KOPT-K1 (cell line): ENCODE measurements around the gene PALM3.

Source experiments
- H3K27ac ChIP-seq: fragments of 200-600 bp; sonication (generic); 2 replicates; pipeline ENCODE4 v1.5.1; 2016; ENCODE audit warnings: antibody characterized with exemption, mild to moderate bottlenecking, low read depth, low read length; ENCODE audit not compliant: poor library complexity, severe bottlenecking
- H3K36me3 ChIP-seq: fragments of 200-600 bp; sonication (generic); 2 replicates; pipeline ENCODE4 v1.5.1; 2017; ENCODE audit warnings: antibody characterized with exemption, mild to moderate bottlenecking, low read length, moderate library complexity; ENCODE audit not compliant: insufficient read depth
- H3K9me3 ChIP-seq: fragments of 200-600 bp; sonication (generic); 2 replicates; pipeline ENCODE4 v1.5.1; 2017; ENCODE audit warnings: antibody characterized with exemption, low read length, mild to moderate bottlenecking; ENCODE audit not compliant: insufficient read depth, poor library complexity, severe bottlenecking

The PALM3 gene

DNA sequence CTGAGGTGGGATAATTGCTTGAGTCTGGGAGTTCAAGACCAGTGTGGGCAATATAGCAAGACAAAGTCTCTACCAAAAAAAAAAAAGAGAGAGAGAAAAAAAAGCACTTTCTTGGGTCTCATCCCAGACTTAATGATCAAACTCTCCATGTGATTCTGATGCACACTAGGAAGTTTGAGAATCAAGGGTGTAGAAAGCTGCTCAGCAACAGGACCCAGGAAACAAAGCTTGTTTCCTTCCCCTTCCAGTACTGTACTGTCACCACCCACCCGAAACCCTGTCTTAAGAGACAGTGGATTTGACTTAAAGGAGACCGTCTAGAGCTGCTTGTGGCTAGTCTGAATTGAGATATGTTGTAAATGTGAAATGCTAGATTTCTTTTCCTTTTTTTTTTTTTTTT, 16.5 kb upstream of the PALM3 start:
- Histone ChIP-seq H3K36me3 (no peaks in the 10 kb centered on the region), H3K27ac (no peak overlapping the region), H3K9me3 (no peaks in the 10 kb centered on the region)

DNA sequence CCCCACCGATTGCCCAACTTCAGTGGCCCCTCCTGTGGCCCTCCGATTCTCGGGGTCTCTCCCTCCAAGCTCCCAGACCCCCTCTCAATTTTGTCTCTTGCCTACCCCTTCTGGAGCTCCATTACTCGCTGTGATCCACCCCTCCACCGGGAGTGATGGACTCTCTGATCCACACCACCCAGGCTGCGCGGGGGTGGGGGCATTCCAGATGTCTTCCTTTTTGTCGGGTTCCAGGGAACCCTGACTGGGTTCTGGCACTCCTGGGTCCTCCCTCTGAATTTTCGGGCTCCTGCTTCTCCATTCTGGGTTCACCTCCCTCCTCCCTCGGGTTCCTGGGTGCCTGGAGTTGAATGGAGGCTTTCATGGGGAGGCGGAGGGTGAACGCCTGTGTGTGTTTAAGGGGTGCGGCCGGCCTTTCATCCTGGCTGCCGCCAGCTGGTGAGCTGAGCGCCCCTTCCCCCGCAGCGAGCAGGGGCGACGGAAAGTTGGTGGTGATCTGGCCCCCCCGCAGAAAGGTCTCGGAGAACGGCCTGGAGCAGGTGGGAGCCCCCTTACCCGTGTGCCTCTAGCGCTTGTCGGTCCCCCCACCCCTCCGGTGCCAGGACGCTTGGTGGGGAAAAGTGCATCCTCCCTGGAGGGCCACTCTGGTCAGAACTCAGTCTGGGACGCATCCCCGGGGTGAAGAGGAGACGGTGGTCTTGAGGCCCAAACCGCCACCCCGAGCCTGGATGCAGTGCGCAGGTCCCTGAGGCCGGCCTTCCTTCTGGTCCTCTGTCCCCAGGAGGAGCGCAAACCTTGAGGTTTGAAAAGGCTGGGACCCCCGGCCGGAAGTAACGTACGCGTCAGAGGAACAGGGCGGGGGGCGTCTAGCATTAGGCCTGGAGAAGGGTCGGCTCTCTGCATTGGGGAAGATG, 12.3 kb upstream of the PALM3 start:
- H3K27ac ChIP-seq = peak overlapping the region; percentile 20
- H3K36me3 ChIP-seq = no peaks in the 10 kb centered on the region
- H3K9me3 ChIP-seq = no peaks in the 10 kb centered on the region

DNA sequence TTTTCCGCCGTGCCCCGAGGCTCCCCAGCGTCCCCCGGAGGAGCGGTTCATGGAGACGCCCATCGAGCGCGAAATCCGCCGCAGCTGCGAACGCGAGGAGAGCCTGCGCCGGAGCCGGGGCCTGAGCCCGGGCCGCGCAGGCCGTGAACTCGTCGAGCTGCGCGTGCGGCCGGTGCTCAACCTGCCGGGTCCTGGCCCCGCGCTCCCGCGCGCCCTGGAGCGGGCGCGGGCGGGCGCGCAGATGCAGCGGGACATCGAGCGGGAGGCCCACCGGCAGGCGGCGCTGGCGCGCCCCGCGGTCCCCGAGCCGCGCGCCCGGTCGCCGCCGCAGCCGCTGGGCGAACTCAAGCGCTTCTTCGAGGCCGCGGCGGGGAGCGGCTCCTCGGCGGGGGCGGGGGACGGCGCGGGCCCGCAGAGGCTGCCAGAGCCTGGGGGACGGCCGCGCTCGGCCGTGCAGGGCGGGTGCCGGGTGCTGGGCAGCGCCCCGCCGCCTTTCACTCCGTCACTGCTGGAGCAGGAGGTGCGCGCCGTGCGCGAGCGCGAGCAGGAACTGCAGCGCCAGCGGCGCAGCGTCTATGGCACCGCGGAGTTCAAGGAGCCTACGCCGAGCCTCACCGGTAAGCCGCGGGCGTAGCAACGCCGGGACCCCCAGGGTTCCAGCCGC, 11.5 kb upstream of the PALM3 start:
- peak overlapping the region; percentile 20 for H3K27ac ChIP-seq

DNA sequence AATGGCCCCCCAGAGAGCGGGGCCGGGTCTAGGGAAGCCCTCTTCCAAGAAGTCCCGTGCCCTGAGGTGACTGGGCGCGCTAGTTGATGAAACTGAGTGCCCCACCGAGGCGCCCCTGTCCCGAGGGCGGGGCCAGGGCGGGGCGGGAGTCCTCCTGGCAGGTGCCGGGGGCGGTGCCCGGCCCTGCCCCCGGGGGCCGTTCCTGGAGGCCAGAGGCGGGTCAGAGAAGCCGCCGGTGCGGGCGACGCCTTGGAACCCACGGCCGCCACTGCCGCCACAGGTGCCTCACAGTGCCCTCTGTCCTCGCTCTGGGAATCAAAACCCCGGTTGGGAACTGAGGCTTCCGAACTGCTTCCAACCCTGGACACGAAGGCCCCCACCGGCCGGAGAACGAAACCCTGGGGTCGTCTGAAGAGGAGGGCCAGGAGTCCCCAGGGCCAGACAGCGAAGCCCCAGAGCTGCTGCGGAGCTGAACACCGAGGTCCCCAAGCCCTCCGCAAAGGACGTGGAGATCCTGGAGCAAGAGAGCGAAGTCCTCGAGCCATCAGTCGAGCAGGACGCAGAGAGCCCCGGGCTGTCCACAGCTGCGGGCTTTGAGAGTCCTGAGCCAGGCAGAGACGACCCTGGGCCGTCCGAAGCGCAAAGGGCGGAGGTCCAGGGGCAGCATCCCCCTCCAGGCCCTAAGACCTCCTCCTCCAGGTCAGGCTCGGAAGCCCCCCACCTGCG, 10.8 kb upstream of the PALM3 start, which contains the start of gene MISP3:
TSS of gene MISP3 (plus strand) at position 252 of the 726 bp plus-strand sequence. CDS start 524 bp downstream, outside the sequence.
- Histone ChIP-seq H3K9me3 (no peaks in the 10 kb centered on the region), H3K27ac (peak within 1 kb of the TSS; percentile 20)

More for the DNA sequence above, 11.5 kb upstream of the PALM3 start:
- no peaks in the 10 kb centered on the region for H3K9me3 ChIP-seq
- no peaks in the 10 kb centered on the region for H3K36me3 ChIP-seq

DNA sequence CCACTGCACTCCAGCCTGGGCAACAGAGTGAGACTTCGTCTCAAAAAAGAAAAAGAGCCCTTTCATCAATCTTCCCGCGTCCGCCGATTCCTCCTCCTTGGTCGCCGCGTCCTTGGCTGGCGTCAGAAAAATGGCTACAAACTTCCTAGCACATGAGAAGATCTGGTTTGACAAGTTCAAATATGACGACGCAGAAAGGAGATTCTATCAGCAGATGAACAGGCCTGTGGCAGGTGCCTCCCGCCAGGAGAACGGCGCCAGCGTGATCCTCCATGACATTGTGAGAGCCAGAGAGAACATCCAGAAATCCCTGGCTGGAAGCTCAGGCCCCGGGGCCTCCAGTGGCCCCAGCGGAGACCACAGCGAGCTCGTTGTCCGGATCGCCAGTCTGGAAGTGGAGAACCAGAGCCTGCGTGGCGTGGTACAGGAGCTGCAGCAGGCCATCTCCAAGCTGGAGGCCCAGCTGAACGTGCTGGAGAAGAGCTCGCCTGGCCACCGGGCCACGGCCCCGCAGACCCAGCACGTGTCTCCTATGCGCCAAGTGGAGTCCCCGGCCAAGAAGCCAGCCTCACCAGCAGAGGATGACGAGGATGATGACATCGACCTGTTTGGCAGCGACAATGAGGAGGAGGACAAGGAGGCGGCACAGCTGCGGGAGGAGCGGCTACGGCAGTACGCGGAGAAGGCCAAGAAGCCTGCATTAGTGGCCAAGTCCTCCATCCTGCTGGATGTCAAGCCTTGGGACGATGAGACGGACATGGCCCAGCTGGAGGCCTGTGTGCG, 8.6 kb upstream of the PALM3 start:
- H3K9me3 ChIP-seq = no peaks in the 10 kb centered on the region
- no peaks in the 10 kb centered on the region for H3K36me3 ChIP-seq
- no peak overlapping the region for H3K27ac ChIP-seq

More for the DNA sequence above, 10.8 kb upstream of the PALM3 start, which contains the start of gene MISP3:
- H3K36me3 ChIP-seq = no peaks in the 10 kb centered on the region

DNA sequence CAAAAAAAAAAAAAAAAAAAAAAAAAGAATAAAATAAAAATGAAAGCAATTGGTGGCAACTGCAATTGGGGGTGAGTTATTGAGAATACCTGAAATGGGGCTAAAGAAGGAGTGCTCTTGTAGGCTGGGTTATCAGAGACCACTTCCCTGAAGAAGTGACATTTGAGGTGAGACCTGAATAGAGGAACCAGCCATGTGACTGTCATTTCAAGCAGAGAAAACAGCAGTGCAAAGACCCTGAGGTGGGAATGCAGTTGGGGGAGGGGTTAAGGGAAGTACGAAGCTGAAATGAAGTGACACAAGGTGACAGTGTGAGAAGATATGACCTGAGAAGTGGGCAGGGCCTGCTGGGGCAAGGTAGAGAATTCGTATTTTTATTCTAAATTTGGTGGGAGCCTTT, 4.3 kb upstream of the PALM3 start:
- H3K36me3 ChIP-seq = no peaks in the 10 kb centered on the region
- H3K27ac ChIP-seq = no peak overlapping the region
- no peaks in the 10 kb centered on the region for H3K9me3 ChIP-seq

DNA sequence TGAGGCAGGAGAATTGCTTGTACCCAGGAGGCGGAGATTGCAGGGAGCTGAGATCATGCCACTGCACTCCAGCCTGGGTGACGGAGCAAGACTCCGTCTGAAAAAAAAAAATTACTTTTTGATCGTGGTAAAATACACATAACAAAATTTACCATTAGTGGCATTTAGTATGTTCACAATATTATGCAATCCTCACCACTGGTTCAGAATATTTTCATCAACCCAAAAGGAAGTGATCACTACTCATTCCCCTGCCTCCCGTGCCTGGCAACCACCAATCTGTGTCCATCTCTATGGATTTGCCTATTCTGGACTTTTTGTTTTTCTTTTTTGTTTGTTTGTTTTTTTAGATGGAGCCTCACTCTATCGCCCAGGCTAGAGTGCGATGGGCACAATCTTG, 1.2 kb upstream of the PALM3 start:
- Histone ChIP-seq H3K36me3 (no peaks in the 10 kb centered on the region), H3K27ac (no peak overlapping the region), H3K9me3 (no peaks in the 10 kb centered on the region)

DNA sequence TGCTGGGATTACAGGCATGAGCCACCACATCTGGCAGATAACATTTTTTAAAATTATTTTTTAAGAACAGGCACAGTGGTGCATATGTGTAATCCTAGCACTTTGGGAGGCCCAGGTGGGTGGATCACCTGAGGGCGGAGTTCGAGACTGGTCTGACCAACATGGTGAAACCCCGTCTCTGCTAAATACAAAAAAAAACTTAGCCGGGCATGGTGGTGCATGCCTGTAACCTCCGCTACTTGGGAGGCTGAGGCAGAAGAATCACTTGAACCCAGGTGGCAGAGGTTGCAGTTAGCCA, 631 bp upstream of the PALM3 start:
- Histone ChIP-seq H3K27ac (no peak overlapping the region), H3K9me3 (no peaks in the 10 kb centered on the region), H3K36me3 (no peaks in the 10 kb centered on the region)

DNA sequence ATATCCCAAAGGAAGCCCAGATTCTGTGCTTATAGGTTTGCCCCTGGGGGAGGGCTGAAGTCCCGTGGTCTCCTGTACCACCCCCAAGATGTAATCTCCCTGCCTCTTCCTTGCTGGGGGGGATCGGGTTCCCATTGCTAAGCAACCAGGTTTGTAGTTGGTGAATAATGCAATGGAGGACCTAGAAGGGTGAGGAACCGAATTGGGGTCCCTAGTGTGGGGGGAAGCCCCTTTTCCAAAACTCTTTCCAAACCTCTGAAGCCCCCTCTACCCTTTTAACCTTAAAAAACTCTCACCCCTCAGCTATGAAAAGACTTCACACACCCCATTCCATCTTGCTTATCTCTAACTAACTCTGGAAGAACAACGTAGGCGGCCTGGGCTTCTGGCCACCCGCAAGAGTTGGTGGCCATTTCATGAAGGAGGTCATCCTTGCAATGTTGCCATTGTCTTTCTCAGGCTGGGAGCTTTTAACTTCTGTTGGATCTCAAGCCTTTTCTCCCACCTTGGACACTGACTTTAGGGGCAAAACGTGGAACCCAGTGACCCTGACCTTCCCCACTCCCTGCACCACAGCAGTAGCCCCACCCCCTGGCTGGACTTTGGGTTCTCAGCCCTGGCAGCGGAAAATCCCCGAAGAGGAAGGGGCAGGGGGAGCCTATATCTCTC, 661 bp downstream of the PALM3 start:
- Histone ChIP-seq H3K36me3 (no peaks in the 10 kb centered on the region), H3K9me3 (no peaks in the 10 kb centered on the region), H3K27ac (no peak overlapping the region)

DNA sequence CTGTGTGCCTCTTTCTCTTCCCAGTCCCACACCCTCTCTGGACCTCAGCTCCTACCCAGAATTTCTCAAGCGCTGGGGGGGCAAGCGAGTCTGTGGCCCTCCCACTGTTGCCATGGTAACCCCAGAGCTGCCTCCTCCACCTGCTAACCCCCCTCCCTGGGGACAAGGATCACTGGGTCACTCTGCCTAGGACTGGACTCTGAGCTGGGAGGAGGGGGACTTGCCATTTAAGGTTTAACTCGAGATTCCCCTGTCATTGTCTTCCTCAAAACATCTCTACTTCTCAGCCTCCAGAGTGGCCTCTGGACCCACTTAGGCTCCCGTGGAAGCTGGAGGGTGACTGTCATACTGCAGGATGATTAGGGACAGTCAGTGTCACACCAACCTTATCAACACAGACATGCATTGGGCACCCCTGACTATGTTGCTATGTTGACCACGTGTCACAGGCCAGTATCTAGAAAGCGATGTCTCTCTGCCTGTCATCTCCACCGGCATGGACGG, 2.2 kb downstream of the PALM3 start:
- Histone ChIP-seq H3K36me3 (no peaks in the 10 kb centered on the region), H3K9me3 (no peaks in the 10 kb centered on the region), H3K27ac (no peak overlapping the region)

DNA sequence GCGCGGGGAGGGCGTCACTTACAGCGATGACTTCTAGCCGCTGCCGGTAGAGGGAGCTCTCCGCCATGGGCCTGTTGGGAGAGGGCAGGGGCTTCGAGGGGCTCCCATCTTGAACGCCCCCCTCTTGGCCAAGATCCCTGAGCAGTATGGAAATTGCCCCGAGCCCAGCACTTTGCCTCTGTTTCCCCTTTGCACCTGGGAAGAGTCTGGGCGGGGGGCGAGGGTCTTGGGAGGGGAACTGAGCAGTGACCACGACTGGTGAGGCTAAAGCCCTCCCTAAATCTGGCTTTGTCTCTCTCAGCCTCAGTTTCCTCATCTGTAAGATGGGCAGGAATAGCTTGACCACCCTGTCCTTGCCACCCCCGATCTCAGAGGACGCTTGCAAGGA, 2.8 kb downstream of the PALM3 start:
- no peaks in the 10 kb centered on the region for H3K9me3 ChIP-seq
- no peak overlapping the region for H3K27ac ChIP-seq
- H3K36me3 ChIP-seq = no peaks in the 10 kb centered on the region

DNA sequence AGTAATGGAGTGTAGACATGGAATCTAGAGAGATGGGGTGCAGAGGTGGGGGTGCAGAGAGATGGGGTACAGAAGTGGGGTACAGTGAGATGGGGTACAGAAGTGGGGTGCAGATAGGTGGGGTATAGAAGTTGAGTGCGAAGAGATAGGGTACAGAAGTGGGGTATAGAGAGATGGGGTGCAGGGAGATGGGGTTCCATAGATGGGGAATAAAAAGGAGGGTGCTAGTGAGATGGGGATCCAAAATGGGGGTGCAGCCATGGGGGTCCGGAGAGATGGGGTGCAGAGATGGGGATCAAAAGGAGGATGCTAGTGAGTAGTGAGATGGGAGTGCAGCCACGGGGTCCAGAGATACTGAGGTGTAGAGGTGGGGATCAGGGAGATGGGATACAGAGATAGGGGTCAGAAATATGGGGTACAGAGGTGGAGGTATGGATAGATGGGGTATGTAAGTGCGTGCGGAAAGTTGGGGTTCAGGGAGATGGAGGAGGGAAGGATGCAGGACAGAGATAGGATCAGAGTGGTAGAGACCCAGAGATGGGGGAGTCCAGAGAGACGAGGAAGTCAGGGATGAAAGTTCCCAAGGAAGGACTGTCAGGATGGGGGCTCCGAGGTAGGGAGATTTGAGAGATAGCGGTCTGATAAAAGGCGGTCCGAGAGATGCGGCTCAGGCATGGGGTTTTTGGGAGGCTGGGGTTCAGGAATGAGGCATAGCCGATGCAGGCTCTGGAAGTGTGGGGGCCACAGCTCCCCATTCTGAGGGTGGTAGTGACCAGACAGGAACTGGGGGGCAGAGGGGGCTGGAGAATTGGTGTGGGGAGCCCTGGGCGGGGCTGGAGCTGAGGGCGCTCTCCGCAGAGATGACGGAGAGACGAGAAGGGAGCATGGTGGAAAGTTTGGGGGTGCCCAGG, 3.4 kb downstream of the PALM3 start:
- no peaks in the 10 kb centered on the region for H3K36me3 ChIP-seq
- no peak overlapping the region for H3K27ac ChIP-seq
- no peaks in the 10 kb centered on the region for H3K9me3 ChIP-seq

DNA sequence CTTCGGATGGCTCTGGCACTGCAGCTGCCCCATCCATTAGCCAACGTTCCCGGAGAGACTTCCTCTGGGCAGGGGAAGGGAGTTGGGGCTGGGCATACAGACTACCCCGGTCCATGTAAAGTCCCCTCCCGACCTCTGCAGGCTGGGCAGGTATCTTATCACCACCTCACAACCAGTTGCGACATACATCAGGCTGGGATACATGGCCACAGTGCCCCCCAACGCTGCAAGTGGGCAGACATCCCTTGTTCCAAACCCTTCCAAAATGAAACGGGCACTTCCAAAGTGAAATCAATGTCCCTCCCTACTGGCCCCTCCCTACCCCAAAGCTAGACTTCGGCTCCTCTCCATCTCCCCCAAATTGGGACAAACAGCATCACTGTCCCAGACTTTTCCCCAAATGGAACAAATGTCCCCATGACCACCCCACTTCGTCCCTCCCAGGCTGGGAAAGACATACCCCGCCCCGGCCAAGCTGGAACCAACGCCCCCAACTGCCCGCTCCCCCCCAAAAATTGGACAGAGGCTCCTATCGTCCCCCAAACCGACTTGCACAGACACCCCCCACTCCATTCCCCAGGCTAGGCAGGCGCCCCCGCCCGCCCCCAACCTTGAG, 5.0 kb downstream of the PALM3 start:
- H3K9me3 ChIP-seq = no peaks in the 10 kb centered on the region
- H3K36me3 ChIP-seq = peaks cover 9% of the 10 kb centered on the region
- no peak overlapping the region for H3K27ac ChIP-seq
